GM12873 (cell line): ENCODE data around the gene CDIP1.

ENCODE experiments used
- CTCF ChIP-seq: IDR thresholded peaks from 2 replicates; pipeline ENCODE4 v1.5.1; 2012; ENCODE audit warnings: low read depth, mild to moderate bottlenecking, moderate library complexity, low read length, control low read depth; ENCODE audit not compliant: insufficient read depth; ENCODE audit errors: missing control alignments

CDIP1 gene

GRCh38 chr16:4572715-4573114, 34.1 kb upstream of the CDIP1 start:
- no peak for TF ChIP-seq CTCF

DNA sequence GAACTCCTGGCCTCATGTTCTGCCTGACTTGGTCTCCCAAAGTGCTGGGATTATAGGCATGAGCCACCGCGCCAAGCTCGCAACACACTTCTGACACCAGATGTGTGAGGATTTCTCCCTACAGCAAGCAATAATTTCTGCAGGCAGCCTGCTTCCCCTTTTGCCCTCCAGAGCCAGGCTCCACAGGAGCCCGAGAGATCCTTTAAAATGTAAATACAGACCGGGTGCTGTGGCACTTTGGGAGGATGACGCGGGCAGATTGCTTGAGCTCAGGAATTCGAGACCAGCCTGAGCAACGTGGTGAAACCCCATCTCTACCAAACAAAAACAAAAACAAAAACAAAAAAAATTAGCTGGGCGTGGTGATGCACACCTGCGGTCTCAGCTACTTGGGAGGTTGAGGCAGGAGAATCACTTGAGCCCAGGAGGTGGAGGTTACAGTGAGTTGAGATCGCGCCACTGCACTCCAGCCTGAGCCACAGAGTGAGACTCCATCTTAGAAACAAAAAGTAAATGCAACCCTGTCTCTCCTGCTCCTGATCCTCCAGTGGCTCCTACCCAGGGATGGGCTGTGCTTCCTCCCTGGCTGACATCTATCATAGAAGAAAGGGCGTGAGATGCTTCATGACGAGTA, 32.2 kb upstream of the CDIP1 start:
- TF ChIP-seq CTCF: no peak

DNA sequence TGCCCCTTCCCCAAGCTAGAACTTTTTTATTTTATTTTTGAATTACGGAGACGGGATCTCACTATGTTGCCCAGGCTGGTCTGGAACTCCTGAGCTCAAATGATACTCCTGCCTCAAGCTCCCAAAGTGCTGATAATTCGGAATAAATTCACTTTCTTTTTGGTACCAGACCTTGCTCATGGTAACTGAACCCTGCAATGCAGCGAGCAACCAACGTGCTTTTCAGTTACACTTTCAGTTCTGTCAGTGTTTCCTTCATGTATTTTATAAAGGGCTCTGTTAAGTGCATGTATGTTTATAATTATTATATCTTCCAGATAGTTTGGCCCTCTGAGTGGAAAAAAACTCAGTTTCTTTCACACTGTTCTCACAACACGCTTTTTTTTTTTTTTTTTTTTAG, 31.5 kb upstream of the CDIP1 start:
- TF ChIP-seq CTCF: no peak

- no peak for TF ChIP-seq CTCF
These were observed 27.6 kb upstream of the CDIP1 start for GRCh38 chr16:4566144-4566543.

GRCh38 chr16:4564661-4565267, 26.2 kb upstream of the CDIP1 start:
- TF ChIP-seq CTCF: no peak

DNA sequence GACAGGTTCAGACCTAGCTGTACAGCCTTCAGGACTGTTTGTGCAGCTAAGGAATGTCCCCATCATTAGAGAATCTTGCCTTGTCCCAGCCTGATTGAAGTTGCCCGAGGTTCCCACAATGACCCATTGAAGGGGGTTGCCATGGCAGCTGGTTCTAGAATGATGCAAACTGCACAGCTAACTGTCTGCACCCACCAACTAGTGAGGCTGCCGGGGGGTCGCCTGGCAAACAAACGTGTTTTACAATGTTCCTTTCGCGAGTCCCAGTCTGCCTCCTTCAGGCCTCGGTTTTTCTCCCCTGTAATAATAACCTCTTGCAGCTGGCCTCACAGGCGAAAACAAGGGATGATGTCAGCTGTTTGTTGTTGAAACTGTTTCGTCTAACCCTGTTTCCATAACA, 23.0 kb upstream of the CDIP1 start:
- TF ChIP-seq CTCF: no peak

DNA sequence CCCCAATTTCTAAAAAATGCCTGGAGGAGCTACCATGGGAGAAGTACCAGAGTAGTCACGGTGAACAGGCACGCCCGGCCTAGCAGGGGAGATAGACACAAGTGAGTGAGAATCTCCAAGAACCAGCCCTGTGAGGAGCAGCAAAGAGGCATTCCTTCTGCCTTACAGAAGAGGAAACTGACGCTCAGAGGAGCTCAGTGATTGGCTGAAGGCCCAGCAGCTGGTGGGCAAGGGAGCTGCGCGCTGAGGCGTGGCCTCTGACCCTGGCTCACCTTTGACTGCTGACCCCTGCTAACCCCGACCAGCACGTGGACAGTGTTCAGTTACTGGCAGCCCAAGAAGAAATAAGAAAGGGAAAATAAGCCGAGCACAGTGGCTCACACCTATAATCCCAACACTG, 19.4 kb upstream of the CDIP1 start:
- TF ChIP-seq CTCF: no peak
